Neural cell (in vitro differentiated cells): ENCODE measurements around the gene GAPVD1.

ENCODE experiments used
- EP300 ChIP-seq: fragments of 450-650 bp; conservative IDR thresholded peaks from 2 replicates; pipeline ENCODE4 v1.6.1; 2014; ENCODE audit warnings: antibody characterized with exemption, mild to moderate bottlenecking, moderate library complexity; ENCODE audit not compliant: poor library complexity, severe bottlenecking
- EZH2 ChIP-seq: fragments of 200-600, 300-800 bp; shearing (Covaris generic), sonication (generic); IDR thresholded peaks from 2 replicates; pipeline ENCODE4 v1.6.1; 2014; ENCODE audit warnings: antibody characterized with exemption, low read length, borderline replicate concordance, mild to moderate bottlenecking; ENCODE audit not compliant: insufficient read depth, poor library complexity, severe bottlenecking
- MXI1 ChIP-seq: fragments of 450-650 bp; conservative IDR thresholded peaks from 2 replicates; pipeline ENCODE4 v1.6.1; 2014; ENCODE audit warnings: antibody characterized with exemption, mild to moderate bottlenecking; ENCODE audit not compliant: poor library complexity, severe bottlenecking
- POLR2AphosphoS5 ChIP-seq: IDR thresholded peaks from 2 replicates; pipeline ENCODE4 v1.6.1; 2012
- RAD21 ChIP-seq: fragments of 450-650 bp; conservative IDR thresholded peaks from 2 replicates; pipeline ENCODE4 v1.6.1; 2014; ENCODE audit warnings: antibody characterized with exemption, mild to moderate bottlenecking, moderate library complexity
- TAF1 ChIP-seq: IDR thresholded peaks from 2 replicates; pipeline ENCODE4 v1.6.1; 2012; ENCODE audit warnings: low read depth
- TF ChIP-seq, protein P1 (sequence below): IDR thresholded peaks from 2 replicates; pipeline ENCODE4 v1.6.1; 2012; ENCODE audit warnings: borderline replicate concordance
- TF ChIP-seq, protein P2 (sequence below): fragments of 450-650 bp; IDR thresholded peaks from 2 replicates; pipeline ENCODE4 v1.5.1; 2014; ENCODE audit warnings: antibody characterized with exemption, mild to moderate bottlenecking, moderate library complexity; ENCODE audit not compliant: poor library complexity, severe bottlenecking

DNA sequence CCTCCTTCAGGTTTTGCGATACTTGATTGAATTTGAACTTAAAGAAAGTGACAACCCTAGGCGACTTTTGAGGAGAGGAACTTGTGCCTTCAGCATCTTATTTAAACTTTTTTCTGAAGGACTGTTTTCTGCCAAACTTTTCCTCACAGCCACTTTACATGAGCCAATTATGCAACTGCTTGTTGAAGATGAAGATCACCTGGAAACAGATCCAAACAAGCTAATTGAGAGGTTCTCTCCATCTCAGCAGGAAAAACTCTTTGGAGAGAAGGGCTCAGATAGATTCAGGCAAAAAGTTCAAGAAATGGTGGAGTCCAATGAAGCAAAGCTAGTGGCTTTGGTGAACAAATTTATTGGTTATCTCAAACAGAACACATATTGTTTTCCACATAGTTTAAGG, 40.6 kb downstream of the GAPVD1 start:
- TF ChIP-seq, protein P1, sequence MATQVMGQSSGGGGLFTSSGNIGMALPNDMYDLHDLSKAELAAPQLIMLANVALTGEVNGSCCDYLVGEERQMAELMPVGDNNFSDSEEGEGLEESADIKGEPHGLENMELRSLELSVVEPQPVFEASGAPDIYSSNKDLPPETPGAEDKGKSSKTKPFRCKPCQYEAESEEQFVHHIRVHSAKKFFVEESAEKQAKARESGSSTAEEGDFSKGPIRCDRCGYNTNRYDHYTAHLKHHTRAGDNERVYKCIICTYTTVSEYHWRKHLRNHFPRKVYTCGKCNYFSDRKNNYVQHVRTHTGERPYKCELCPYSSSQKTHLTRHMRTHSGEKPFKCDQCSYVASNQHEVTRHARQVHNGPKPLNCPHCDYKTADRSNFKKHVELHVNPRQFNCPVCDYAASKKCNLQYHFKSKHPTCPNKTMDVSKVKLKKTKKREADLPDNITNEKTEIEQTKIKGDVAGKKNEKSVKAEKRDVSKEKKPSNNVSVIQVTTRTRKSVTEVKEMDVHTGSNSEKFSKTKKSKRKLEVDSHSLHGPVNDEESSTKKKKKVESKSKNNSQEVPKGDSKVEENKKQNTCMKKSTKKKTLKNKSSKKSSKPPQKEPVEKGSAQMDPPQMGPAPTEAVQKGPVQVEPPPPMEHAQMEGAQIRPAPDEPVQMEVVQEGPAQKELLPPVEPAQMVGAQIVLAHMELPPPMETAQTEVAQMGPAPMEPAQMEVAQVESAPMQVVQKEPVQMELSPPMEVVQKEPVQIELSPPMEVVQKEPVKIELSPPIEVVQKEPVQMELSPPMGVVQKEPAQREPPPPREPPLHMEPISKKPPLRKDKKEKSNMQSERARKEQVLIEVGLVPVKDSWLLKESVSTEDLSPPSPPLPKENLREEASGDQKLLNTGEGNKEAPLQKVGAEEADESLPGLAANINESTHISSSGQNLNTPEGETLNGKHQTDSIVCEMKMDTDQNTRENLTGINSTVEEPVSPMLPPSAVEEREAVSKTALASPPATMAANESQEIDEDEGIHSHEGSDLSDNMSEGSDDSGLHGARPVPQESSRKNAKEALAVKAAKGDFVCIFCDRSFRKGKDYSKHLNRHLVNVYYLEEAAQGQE: no peak
- TF ChIP-seq, protein P2, sequence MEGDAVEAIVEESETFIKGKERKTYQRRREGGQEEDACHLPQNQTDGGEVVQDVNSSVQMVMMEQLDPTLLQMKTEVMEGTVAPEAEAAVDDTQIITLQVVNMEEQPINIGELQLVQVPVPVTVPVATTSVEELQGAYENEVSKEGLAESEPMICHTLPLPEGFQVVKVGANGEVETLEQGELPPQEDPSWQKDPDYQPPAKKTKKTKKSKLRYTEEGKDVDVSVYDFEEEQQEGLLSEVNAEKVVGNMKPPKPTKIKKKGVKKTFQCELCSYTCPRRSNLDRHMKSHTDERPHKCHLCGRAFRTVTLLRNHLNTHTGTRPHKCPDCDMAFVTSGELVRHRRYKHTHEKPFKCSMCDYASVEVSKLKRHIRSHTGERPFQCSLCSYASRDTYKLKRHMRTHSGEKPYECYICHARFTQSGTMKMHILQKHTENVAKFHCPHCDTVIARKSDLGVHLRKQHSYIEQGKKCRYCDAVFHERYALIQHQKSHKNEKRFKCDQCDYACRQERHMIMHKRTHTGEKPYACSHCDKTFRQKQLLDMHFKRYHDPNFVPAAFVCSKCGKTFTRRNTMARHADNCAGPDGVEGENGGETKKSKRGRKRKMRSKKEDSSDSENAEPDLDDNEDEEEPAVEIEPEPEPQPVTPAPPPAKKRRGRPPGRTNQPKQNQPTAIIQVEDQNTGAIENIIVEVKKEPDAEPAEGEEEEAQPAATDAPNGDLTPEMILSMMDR: no peak
- TF ChIP-seq EZH2: no peak
- no peak for TF ChIP-seq MXI1
- TF ChIP-seq POLR2AphosphoS5: no peak
- TF ChIP-seq EP300: no peak
- TF ChIP-seq TAF1: no peak
- TF ChIP-seq RAD21: no peak
